ENCODE data around the gene MRPL22. TPM values are rescaled to one million over a fixed set of nuclear protein-coding genes. Genes with fewer than 3 reads are reported as not detected.

The MRPL22 gene
- total RNA-seq (2021; ENCODE audit: unreplicated experiment) (68.3 TPM), Bru-seq, nascent RNA (percentile 81 among the genes with signal in this experiment), BruChase-seq, experiment 1, labeled RNA remaining after a 6-hour chase (percentile 75 among the genes with signal in this experiment), BruChase-seq, experiment 2, labeled RNA remaining after a 2-hour chase (percentile 76 among the genes with signal in this experiment)
- 74.6 and 96.9 TPM in 2 replicates for polyA plus RNA-seq (2012)
- long read RNA-seq, transcript MRPL22-201 (6 exons, 3,035 nt) = minor isoform, 8 of 82 reads
- long read RNA-seq, transcript MRPL22-207 (7 exons, 3,176 nt) = major isoform, 45 of 82 reads
- long read RNA-seq, partial matches to known transcripts = 20 of 82 reads
- long read RNA-seq, other reads (novel, unspliced or antisense) = 5 of 82 reads

DNA sequence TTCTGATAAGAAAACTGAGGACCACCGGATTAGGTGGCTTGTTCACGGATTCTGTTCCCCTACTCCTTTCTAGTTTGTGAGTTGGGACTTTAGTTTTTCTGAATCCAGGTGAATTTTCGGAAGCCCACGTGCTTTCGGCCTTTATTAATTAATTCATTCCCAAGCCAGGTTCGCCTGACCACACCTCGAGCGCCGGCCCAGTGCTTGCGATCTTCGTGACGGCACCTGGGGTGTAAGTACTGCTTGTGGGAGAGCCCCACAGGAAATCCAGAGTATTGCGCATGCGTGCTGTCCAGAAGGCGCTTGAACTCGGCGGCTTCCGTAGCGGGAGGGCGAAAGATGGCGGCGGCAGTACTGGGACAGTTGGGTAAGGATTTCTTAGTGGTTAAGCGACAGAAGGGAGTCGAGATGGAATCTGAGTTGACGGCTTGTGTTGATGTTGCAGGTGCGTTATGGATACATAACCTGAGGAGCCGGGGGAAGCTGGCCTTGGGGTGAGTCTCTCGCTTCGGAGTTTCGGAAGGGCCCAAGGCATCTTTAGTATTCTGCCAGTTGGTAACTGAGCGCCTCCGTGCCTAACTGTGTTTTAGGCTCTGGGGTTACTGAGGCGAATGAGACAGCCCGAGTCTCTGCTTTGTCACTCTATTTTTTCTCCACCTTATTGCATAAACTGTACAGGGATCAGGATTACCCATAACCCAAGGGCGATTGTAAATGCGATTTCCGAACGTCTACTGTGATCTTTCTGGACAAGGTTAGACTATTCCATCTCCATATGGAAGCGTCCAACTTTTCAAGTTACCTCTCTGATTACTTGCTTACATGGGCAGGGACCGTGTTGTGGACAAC lies at the start of gene MRPL22:
TSS of gene MRPL22 (plus strand) at position 302 of the 849 bp plus-strand sequence. CDS start at position 340, 38 bp downstream.
- CTCF ChIA-PET = no interaction called here
- H3K4me2 ChIP-seq (ENCODE audit: low read length) = peak within 1 kb of the TSS; percentile 76

More for the DNA sequence above, at the start of gene MRPL22:
- Histone ChIP-seq H3K4me1 (ENCODE audit: control insufficient read depth in 1 of 2, insufficient read depth in 2 of 2, low read length in 2 of 2) (peaks cover 9 to 21% of the 10 kb centered on the region in 2 experiments), H3K79me2 (ENCODE audit: insufficient read depth, low read length) (peaks cover 67% of the 10 kb centered on the region), H3K27ac (ENCODE audit: low read depth, low read length) (peak within 1 kb of the TSS; percentile 58), H3K9me3 (ENCODE audit: control insufficient read depth in 1 of 2, insufficient read depth in 1 of 2, low read depth in 1 of 2, low read length in 2 of 2) (no peaks in the 10 kb centered on the region), H3K4me3 (replicated peaks in 1 of 2; ENCODE audit: low read depth in 1 of 2, low read length in 2 of 2) (peak within 1 kb of the TSS; percentile 73 to 95), H3K9ac (ENCODE audit: low read length) (peak within 1 kb of the TSS; percentile 83), H2AFZ (ENCODE audit: low read depth, low read length, poor library complexity, severe bottlenecking) (peak within 1 kb of the TSS; percentile 24), H3K36me3 (ENCODE audit: control insufficient read depth in 1 of 2, insufficient read depth in 2 of 2, low read length in 2 of 2) (no peaks in the 10 kb centered on the region; a peak in 1 of 4 replicates), H3K9me2 (ENCODE audit: insufficient read depth) (no peaks in the 10 kb centered on the region), H4K20me1 (ENCODE audit: insufficient read depth) (no peaks in the 10 kb centered on the region; the same call in 1 of the 2 replicates), H3K27me3 (ENCODE audit: insufficient read depth, low read length) (no peaks in the 10 kb centered on the region)
- RAD21 ChIA-PET (ENCODE audit: low non-redundant PET in 1 of 2, low total read pairs in 2 of 2, uncharacterized antibody in 2 of 2, unreplicated experiment in 2 of 2) = no interaction called here
- intact Hi-C loops (cut with micrococcal nuclease) = no loop called here
- TF ChIP-seq MAX (IDR thresholded peaks at IDR 0.05) (peak; percentile 46; the same call in 1 of the 2 replicates), ZNF274 (IDR thresholded peaks at IDR 0.05; ENCODE audit: low read depth, low read length) (no peak), SIN3A (IDR thresholded peaks at IDR 0.05; ENCODE audit: low read depth) (peak; percentile 72; the same call in 1 of the 2 replicates), SP1 (IDR thresholded peaks at IDR 0.05; ENCODE audit: low read depth) (no peak; the same call in 1 of the 2 replicates), CBX3 (IDR thresholded peaks at IDR 0.05; ENCODE audit: low read depth) (0 out of 2 replicates have a peak, but pooled peaks have one; percentile 11), ZFX (IDR thresholded peaks at IDR 0.05) (peak; percentile 53), SRF (IDR thresholded peaks at IDR 0.05; ENCODE audit: low read depth) (no peak), REST (IDR thresholded peaks at IDR 0.05; ENCODE audit: low read depth) (no peak), POLR2A (IDR thresholded peaks at IDR 0.05; ENCODE audit: borderline replicate concordance, extremely low read depth, insufficient read depth, insufficient read length) (peak; percentile 90), POLR2AphosphoS5 (IDR thresholded peaks at IDR 0.05; ENCODE audit: low read depth, low read length) (peak; percentile 91), EZH2 (IDR thresholded peaks at IDR 0.05) (no peak), ELF1 (IDR thresholded peaks at IDR 0.05; ENCODE audit: borderline replicate concordance, low read depth) (no peak), CEBPB (IDR thresholded peaks at IDR 0.05; ENCODE audit: low read depth) (no peak), YY1 (IDR thresholded peaks at IDR 0.05; ENCODE audit: extremely low read depth, insufficient replicate concordance, low read depth, low read length) (peak; percentile 97), EGR1 (IDR thresholded peaks at IDR 0.05; ENCODE audit: low read depth) (no peak), ATF3 (IDR thresholded peaks at IDR 0.05) (no peak), TCF7L2 (IDR thresholded peaks at IDR 0.05; ENCODE audit: borderline replicate concordance, extremely low read depth, insufficient read depth, insufficient read length) (no peak)
- TF ChIP-seq, protein P1, sequence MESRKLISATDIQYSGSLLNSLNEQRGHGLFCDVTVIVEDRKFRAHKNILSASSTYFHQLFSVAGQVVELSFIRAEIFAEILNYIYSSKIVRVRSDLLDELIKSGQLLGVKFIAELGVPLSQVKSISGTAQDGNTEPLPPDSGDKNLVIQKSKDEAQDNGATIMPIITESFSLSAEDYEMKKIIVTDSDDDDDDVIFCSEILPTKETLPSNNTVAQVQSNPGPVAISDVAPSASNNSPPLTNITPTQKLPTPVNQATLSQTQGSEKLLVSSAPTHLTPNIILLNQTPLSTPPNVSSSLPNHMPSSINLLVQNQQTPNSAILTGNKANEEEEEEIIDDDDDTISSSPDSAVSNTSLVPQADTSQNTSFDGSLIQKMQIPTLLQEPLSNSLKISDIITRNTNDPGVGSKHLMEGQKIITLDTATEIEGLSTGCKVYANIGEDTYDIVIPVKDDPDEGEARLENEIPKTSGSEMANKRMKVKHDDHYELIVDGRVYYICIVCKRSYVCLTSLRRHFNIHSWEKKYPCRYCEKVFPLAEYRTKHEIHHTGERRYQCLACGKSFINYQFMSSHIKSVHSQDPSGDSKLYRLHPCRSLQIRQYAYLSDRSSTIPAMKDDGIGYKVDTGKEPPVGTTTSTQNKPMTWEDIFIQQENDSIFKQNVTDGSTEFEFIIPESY (IDR thresholded peaks at IDR 0.05; ENCODE audit: extremely low read depth, insufficient replicate concordance, low read length) = peak; percentile 69
- ATAC-seq (peak; percentile 58), DNase-seq (ENCODE audit: low read depth, low spot score) (peak; percentile 87)
- TSS peak; percentile 72 for BruUV-seq (replicated peaks)
- POLR2A ChIA-PET = no interaction called here
